Measurements from ENCODE around the gene DYNC1I1.

Gene DYNC1I1

DNA sequence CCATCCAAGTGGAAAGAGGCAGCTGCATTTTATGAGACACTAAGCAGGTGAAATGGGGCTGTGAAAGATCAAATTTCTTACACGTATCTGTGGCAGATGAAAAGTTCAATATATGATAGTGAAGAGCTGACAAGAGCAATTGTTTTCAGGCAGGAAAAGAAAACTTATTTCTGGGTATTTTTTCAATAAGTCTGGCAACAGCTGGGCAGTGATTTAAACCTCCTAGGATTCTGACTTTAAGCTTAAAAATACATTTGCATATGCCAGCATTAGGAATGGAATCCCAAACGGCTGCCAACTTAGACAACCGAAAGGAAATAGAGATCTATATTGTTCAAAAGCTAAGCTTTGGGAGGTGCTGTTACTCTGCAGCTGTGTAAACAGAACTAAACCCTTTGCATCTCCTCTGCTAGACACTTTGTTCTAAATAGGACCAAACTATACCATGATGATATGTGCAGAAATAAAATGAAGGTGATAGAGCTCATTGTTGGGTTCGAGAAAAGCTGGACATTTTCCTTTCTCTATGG, 26.1 kb downstream of the DYNC1I1 start:
- ChIA-PET POLR2A (no interaction called here), CTCF (interaction anchor here (1.0 to 1.9 kb wide), 7 partner anchors 10 to 157 kb away, joined by 3 to 10 read pairs (median 7); partner anchors contain the start of gene DYNC1I1)
- DNase-seq (ENCODE audit: extremely low spot score), result no peak
- TF ChIP-seq, protein P1, sequence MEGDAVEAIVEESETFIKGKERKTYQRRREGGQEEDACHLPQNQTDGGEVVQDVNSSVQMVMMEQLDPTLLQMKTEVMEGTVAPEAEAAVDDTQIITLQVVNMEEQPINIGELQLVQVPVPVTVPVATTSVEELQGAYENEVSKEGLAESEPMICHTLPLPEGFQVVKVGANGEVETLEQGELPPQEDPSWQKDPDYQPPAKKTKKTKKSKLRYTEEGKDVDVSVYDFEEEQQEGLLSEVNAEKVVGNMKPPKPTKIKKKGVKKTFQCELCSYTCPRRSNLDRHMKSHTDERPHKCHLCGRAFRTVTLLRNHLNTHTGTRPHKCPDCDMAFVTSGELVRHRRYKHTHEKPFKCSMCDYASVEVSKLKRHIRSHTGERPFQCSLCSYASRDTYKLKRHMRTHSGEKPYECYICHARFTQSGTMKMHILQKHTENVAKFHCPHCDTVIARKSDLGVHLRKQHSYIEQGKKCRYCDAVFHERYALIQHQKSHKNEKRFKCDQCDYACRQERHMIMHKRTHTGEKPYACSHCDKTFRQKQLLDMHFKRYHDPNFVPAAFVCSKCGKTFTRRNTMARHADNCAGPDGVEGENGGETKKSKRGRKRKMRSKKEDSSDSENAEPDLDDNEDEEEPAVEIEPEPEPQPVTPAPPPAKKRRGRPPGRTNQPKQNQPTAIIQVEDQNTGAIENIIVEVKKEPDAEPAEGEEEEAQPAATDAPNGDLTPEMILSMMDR (IDR thresholded peaks at IDR 0.05; ENCODE audit: control extremely low read depth, extremely low read depth, low read depth, missing control alignments), result no peak

DNA sequence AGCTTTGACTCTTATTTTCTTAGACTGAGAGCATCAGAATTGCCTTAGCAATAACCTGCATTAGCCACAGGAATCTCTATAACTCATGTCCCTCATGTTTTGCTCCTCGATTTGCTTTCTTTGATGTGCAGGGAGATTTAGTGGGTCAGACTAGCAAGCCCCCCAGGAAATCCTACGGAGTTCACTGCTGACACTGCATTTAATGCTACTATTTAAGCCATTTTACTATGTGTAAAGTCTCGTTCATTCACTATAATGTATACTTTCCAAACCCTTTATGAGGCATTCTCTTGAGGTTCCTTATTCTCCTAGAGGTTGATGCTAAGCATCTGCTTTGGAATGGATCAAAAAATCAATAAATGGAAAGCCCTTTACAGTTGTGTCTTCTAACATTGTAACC, 28.4 kb downstream of the DYNC1I1 start:
- TF ChIP-seq, protein P1 (IDR thresholded peaks at IDR 0.05; ENCODE audit: control extremely low read depth, extremely low read depth, low read depth, missing control alignments), result no peak
- ChIA-PET CTCF (interaction anchor here (1.0 kb wide), 1 partner anchor 40 kb away, joined by 3 read pairs; no protein-coding TSS in a partner anchor), POLR2A (no interaction called here)
- DNase-seq (ENCODE audit: extremely low spot score), result no peak

DNA sequence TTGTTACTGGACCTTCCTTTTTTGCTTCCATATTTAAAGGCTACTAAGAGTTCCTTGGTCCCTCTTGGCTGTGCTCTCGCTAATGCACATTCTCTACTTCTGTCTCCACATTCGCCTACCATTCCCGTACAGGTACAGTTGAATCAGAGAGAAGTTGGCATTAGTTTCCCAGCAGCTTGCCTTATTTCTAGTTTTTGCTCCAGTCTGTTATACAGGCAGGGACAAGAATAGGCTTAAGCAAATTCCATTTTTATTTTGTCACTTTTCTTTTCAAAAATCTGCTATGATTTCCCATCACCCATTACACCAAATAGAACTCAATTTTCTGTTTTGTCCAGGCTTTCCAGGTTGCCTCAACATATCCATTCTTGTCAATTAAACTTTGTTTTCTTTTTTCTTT, 29.9 kb downstream of the DYNC1I1 start:
- ChIA-PET POLR2A (no interaction called here), CTCF (no interaction called here)
- DNase-seq (ENCODE audit: extremely low spot score), result no peak
- TF ChIP-seq, protein P1 (IDR thresholded peaks at IDR 0.05; ENCODE audit: control extremely low read depth, extremely low read depth, low read depth, missing control alignments), result no peak

DNA sequence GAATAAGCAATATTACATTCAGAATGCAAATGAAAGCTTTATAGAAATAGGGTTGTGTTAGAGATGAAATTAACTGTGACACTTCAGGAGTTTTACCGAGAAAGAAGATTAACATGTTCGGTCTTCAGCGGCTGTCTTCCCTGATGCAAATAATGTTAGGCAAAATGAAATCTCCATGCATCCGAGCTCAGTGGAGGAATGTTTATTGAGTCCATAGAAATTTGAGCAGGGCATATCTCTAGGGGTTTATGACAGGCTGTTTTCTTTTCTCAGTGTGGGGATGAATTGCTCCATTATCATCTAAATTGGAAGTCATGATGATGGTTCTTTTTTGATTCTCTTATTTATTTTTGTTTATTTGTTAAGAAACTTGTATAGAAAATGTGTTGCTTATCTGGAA, 31.7 kb downstream of the DYNC1I1 start:
- POLR2A ChIA-PET, result no interaction called here
- CTCF ChIA-PET, result no interaction called here
- DNase-seq (ENCODE audit: extremely low spot score), result no peak
- TF ChIP-seq, protein P1 (IDR thresholded peaks at IDR 0.05; ENCODE audit: control extremely low read depth, extremely low read depth, low read depth, missing control alignments), result no peak

DNA sequence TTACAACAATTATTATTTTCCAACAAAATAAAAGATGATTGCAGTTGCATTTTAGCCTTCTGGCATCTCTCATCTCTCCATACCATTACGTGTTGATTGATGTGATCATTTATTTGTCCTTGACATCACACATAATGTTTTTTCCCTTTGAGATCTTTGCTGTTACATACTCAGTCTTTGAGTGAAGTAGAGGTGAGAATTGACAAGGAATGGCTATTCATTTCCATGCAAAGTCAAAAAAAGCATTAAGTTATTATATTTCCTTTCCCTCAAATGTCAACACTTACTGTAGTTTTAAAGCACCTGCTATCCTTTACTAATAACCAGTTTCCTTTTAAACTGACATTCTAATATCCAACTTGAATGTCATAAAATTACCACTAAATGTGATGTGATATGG, 33.6 kb downstream of the DYNC1I1 start:
- ChIA-PET CTCF (interaction anchor here (0.8 kb wide), 1 partner anchor 11 kb away, joined by 3 read pairs; no protein-coding TSS in a partner anchor), POLR2A (no interaction called here)
- DNase-seq (ENCODE audit: extremely low spot score), result no peak
- TF ChIP-seq, protein P1 (IDR thresholded peaks at IDR 0.05; ENCODE audit: control extremely low read depth, extremely low read depth, low read depth, missing control alignments), result no peak

DNA sequence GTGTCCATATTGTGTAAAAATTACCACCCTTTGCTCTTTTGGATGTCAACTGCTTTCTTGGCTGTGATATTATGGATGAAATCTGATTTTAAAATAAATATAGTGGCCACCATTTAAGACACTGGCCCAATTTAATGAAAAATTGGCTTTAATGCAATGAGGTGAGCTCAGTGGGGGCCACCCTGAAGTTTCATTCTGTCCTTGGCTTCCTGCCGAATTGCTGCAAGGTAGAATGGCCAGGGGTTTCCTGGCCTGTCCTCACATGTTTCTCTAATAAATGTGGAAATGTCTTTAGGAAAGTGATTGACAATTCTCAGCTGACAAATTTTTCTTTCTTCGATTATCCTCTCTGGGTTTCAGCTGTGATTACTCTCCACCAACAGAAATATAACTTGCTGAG, 36.0 kb downstream of the DYNC1I1 start:
- DNase-seq (ENCODE audit: extremely low spot score), result no peak
- TF ChIP-seq, protein P1 (IDR thresholded peaks at IDR 0.05; ENCODE audit: control extremely low read depth, extremely low read depth, low read depth, missing control alignments), result no peak
- POLR2A ChIA-PET, result no interaction called here
- CTCF ChIA-PET, result interaction anchor here (1.2 to 2.0 kb wide), 4 partner anchors 8 to 42 kb away, joined by 3 to 8 read pairs (median 4); no protein-coding TSS in a partner anchor

Measured in GM10248 (cell line).